WTC11 (cell line): ENCODE data around the gene UGT1A8. TPM values are rescaled to one million over a fixed set of nuclear protein-coding genes. Genes with fewer than 3 reads are reported as not detected.
"Not testable (repeated sequence)": the region's sequence is repeated elsewhere in the genome, so short reads cannot be mapped to it uniquely, and the experiment has no call there.

ENCODE experiments used
- ATAC-seq: fragments of 200-7000 bp; cut with Tn5 transposase; 2 replicates; pipeline ENCODE4 v1.10.0; 2021; ENCODE audit warnings: mild to moderate bottlenecking, moderate library complexity
- CTCF ChIA-PET: fragments of 300-600 bp; sonication (Branson Sonifier 250); formaldehyde crosslinking; loops from one replicate; lab custom pipeline; 2021; ENCODE audit warnings: antibody characterized with exemption; lab: Charles Lee
- POLR2A ChIA-PET: fragments of 350-600 bp; sonication (Branson Sonifier 250); formaldehyde crosslinking; loops from one replicate; lab custom pipeline; 2021; ENCODE audit warnings: antibody characterized with exemption; lab: Charles Lee
- DNase-seq: peaks from one replicate; pipeline ENCODE4 v3.0.0; 2021; ENCODE audit warnings: low spot score
- H3K27ac Mint-ChIP-seq: 2 replicates; pipeline ENCODE4 v1.8.0; 2021; ENCODE audit warnings: mixed read lengths
- H3K27me3 Mint-ChIP-seq: 2 replicates; pipeline ENCODE4 v1.8.0; 2021; ENCODE audit warnings: low read depth, mild to moderate bottlenecking, moderate library complexity, mixed read lengths
- H3K36me3 Mint-ChIP-seq: 2 replicates; pipeline ENCODE4 v1.8.0; 2021; ENCODE audit warnings: mixed read lengths
- H3K4me1 Mint-ChIP-seq: 2 replicates; pipeline ENCODE4 v1.8.0; 2022; ENCODE audit warnings: mixed read lengths
- H3K4me3 Mint-ChIP-seq: 2 replicates; pipeline ENCODE4 v1.8.0; 2021; ENCODE audit warnings: mild to moderate bottlenecking, moderate library complexity, mixed read lengths
- H3K9me3 Mint-ChIP-seq: 2 replicates; pipeline ENCODE4 v1.8.0; 2021; ENCODE audit warnings: mixed read lengths
- ATF3 ChIP-seq: sonication (generic); formaldehyde crosslinking; conservative IDR thresholded peaks from 2 replicates; pipeline ENCODE4 v1.8.1; 2022; ENCODE audit warnings: mild to moderate bottlenecking, missing genetic modification reagents
- FOXJ3 ChIP-seq: sonication (generic); formaldehyde crosslinking; IDR thresholded peaks from 2 replicates; pipeline ENCODE4 v1.9.0; 2021; ENCODE audit warnings: missing genetic modification reagents, mild to moderate bottlenecking, borderline replicate concordance
- FOXP1 ChIP-seq: sonication (generic); formaldehyde crosslinking; IDR thresholded peaks from 2 replicates; pipeline ENCODE4 v1.8.0; 2022; ENCODE audit warnings: missing genetic modification reagents, mild to moderate bottlenecking, moderate library complexity, borderline replicate concordance
- HMGA2 ChIP-seq: fragments of 250-450 bp; sonication (Bioruptor Pico); IDR thresholded peaks from 2 replicates; pipeline ENCODE4 v1.4.0; 2021; ENCODE audit warnings: mild to moderate bottlenecking, moderate library complexity
- JAZF1 ChIP-seq: fragments of 250-450 bp; sonication (Bioruptor Pico); IDR thresholded peaks from 2 replicates; pipeline ENCODE4 v1.9.0; 2021; ENCODE audit warnings: moderate library complexity, mild to moderate bottlenecking, inconsistent platforms
- KAT7 ChIP-seq: sonication (generic); formaldehyde crosslinking; IDR thresholded peaks from 2 replicates; pipeline ENCODE4 v1.8.1; 2023; ENCODE audit warnings: missing genetic modification reagents, mild to moderate bottlenecking, borderline replicate concordance
- NR1H2 ChIP-seq: sonication (generic); formaldehyde crosslinking; IDR thresholded peaks from 2 replicates; pipeline ENCODE4 v1.9.0; 2021; ENCODE audit warnings: mild to moderate bottlenecking, moderate library complexity, missing genetic modification reagents
- SMAD3 ChIP-seq: sonication (generic); formaldehyde crosslinking; IDR thresholded peaks from 2 replicates; pipeline ENCODE4 v1.8.0; 2022; ENCODE audit warnings: missing genetic modification reagents, mild to moderate bottlenecking, borderline replicate concordance
- ZNF512 ChIP-seq: sonication (generic); formaldehyde crosslinking; IDR thresholded peaks from 2 replicates; pipeline ENCODE4 v1.8.1; 2022; ENCODE audit warnings: missing genetic modification reagents, borderline replicate concordance
- ZSCAN18 ChIP-seq: fragments of 250-450 bp; sonication (Bioruptor Pico); IDR thresholded peaks from 2 replicates; pipeline ENCODE4 v2.1.2; 2022; ENCODE audit warnings: mild to moderate bottlenecking, moderate library complexity
- total RNA-seq: library from RNA; stranded (reverse); gene quantifications from 3 replicates; pipeline ENCODE4 v1.2.3, GENCODE V29; 2021
- TF ChIP-seq, protein P1 (sequence below): sonication (generic); formaldehyde crosslinking; IDR thresholded peaks from 2 replicates; pipeline ENCODE4 v1.8.0; 2023; ENCODE audit warnings: mild to moderate bottlenecking, missing genetic modification reagents

The UGT1A8 gene
- total RNA-seq, 1 experiment from 2014 or later = 0.13 TPM

DNA sequence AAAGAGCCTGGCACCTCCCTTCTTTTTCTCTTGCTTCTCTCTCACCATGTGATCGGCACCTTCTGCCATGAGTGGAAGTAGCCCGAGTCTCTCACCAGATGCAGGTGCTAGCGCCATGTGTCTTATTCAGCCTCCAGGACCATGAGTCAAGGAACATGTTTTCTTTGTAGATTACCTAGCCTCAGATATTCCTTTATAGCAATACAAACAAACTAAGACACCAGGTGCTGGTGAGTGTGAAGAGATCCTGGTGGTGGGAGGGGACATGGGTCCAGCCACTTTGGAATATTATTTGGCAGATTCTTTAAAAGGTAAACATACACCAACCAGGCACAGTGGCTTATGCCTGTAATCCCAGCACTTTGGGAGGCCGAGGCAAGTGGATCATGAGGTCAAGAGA is 45.0 kb upstream of the UGT1A8 start:
- H3K4me3 Mint-ChIP-seq = no peak overlapping the region
- peaks cover 27% of the 10 kb centered on the region for H3K9me3 Mint-ChIP-seq
- no peaks in the 10 kb centered on the region for H3K27me3 Mint-ChIP-seq
- H3K27ac Mint-ChIP-seq = no peak overlapping the region
- ChIA-PET CTCF (interaction anchor here (0.6 kb wide), 1 partner anchor 117 kb away, joined by 4 read pairs; no protein-coding TSS in a partner anchor), POLR2A (no interaction called here)
- no peak for TF ChIP-seq FOXJ3 (CRISPR knock-in tag)
- no peak for TF ChIP-seq NR1H2
- no peak for TF ChIP-seq ZNF512 (CRISPR knock-in tag)
- TF ChIP-seq JAZF1 (CRISPR knock-in tag) = no peak
- no peak for TF ChIP-seq SMAD3 (CRISPR knock-in tag)
- TF ChIP-seq ZSCAN18 = no peak
- no peak for TF ChIP-seq ATF3 (CRISPR knock-in tag)
- no peak for TF ChIP-seq HMGA2
- DNase-seq (no peak), ATAC-seq (no peak)
- peaks cover 13% of the 10 kb centered on the region for H3K36me3 Mint-ChIP-seq
- no peaks in the 10 kb centered on the region for H3K4me1 Mint-ChIP-seq

DNA sequence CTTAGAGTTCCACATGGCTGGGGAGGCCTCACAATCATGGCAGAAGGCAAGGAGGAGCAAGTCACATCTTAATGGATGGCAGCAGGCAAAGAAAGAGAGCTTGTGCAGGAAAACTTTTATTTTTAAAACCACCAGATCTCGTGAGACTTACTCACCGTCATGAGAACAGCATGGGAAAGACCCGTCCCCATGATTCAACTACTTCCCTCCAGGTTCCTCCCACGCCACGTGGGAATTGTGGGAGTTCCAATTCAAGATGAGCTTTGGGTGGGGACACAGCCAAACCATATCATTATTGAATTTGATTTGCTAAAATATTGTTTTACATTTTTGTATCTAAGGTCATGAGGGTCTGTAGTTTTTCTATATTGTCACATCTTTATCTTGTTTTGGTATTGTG is 40.1 kb upstream of the UGT1A8 start:
- ATAC-seq, DNase-seq, H3K27me3 Mint-ChIP-seq, H3K4me1 Mint-ChIP-seq, POLR2A ChIA-PET, H3K27ac Mint-ChIP-seq, H3K4me3 Mint-ChIP-seq, CTCF ChIA-PET: not testable (repeated sequence)
- H3K9me3 Mint-ChIP-seq = peaks cover 28% of the 10 kb centered on the region
- H3K36me3 Mint-ChIP-seq = peaks cover 16% of the 10 kb centered on the region

- peak; percentile 63 for DNase-seq
- TF ChIP-seq FOXP1 (CRISPR knock-in tag) = peak; percentile 48; the same call in 1 of the 2 replicates
- TF ChIP-seq, protein P1, sequence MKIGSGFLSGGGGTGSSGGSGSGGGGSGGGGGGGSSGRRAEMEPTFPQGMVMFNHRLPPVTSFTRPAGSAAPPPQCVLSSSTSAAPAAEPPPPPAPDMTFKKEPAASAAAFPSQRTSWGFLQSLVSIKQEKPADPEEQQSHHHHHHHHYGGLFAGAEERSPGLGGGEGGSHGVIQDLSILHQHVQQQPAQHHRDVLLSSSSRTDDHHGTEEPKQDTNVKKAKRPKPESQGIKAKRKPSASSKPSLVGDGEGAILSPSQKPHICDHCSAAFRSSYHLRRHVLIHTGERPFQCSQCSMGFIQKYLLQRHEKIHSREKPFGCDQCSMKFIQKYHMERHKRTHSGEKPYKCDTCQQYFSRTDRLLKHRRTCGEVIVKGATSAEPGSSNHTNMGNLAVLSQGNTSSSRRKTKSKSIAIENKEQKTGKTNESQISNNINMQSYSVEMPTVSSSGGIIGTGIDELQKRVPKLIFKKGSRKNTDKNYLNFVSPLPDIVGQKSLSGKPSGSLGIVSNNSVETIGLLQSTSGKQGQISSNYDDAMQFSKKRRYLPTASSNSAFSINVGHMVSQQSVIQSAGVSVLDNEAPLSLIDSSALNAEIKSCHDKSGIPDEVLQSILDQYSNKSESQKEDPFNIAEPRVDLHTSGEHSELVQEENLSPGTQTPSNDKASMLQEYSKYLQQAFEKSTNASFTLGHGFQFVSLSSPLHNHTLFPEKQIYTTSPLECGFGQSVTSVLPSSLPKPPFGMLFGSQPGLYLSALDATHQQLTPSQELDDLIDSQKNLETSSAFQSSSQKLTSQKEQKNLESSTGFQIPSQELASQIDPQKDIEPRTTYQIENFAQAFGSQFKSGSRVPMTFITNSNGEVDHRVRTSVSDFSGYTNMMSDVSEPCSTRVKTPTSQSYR (CRISPR knock-in tag) = 0 out of 2 replicates have a peak, but pooled peaks have one; percentile 35
- H3K4me1 Mint-ChIP-seq = peaks cover 17% of the 10 kb centered on the region
- H3K27ac Mint-ChIP-seq = peak overlapping the region; percentile 94
- H3K9me3 Mint-ChIP-seq = peaks cover 17% of the 10 kb centered on the region
- CTCF ChIA-PET, ATAC-seq, H3K27me3 Mint-ChIP-seq: not testable (repeated sequence)
- peaks cover 11% of the 10 kb centered on the region for H3K36me3 Mint-ChIP-seq
- POLR2A ChIA-PET = interaction anchor here (0.6 kb wide), 1 partner anchor 101 kb away, joined by 3 read pairs; no protein-coding TSS in a partner anchor
- peak overlapping the region; percentile 67 for H3K4me3 Mint-ChIP-seq
Observed at GRCh38 chr2:233583217-233583965, 34.0 kb upstream of the UGT1A8 start.

DNA sequence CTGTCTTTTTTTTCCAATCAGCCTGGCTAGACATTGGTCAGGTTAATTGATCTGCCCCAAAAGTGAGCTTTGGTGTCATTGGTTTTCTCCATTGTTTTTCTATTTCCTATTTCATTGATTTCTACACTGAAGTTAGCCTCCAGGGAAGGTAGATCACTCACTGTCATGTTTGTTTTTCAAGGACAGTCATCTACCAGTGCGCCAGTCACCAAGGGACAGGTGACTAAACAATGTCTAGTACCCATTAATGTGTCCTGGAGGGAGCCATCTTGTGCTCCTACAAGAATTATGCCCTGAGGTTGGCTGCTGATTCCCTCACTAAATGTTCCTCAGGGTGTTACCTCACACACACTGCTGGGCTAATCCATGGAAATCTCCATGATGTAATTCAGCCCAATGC is 33.2 kb upstream of the UGT1A8 start:
- H3K36me3 Mint-ChIP-seq = peaks cover 11% of the 10 kb centered on the region
- peak overlapping the region; percentile 16; the same call in 1 of the 2 replicates for H3K4me3 Mint-ChIP-seq
- DNase-seq (no peak), ATAC-seq (no peak)
- POLR2A ChIA-PET = interaction anchor here (0.6 kb wide), 1 partner anchor 102 kb away, joined by 3 read pairs; no protein-coding TSS in a partner anchor
- H3K27me3 Mint-ChIP-seq = no peaks in the 10 kb centered on the region
- peaks cover 17% of the 10 kb centered on the region for H3K4me1 Mint-ChIP-seq
- H3K27ac Mint-ChIP-seq = no peak overlapping the region
- peaks cover 17% of the 10 kb centered on the region for H3K9me3 Mint-ChIP-seq
- CTCF ChIA-PET = no interaction called here
- TF ChIP-seq, protein P1 (CRISPR knock-in tag) = no peak
- no peak for TF ChIP-seq KAT7 (CRISPR knock-in tag)
- TF ChIP-seq ZNF512 (CRISPR knock-in tag) = no peak
